ENCODE data around the gene CLTA.

The CLTA gene

GRCh38 chr9:36154331-36154952 is 36.3 kb upstream of the CLTA start:
- H3F3A ChIP-seq (ENCODE audit: insufficient read depth, low read length): no peaks in the 10 kb centered on the region
- peak overlapping the region; percentile 29; the same call in 1 of the 2 replicates for H3K4me2 ChIP-seq (ENCODE audit: low read length)
- H4K20me1 ChIP-seq (ENCODE audit: insufficient read depth, low read length): no peaks in the 10 kb centered on the region
- no peak overlapping the region for H3K27ac ChIP-seq (ENCODE audit: low read depth, low read length, poor library complexity, severe bottlenecking)
- no peaks in the 10 kb centered on the region for H3K27me3 ChIP-seq (ENCODE audit: insufficient read depth, low read length)
- H2AFZ ChIP-seq (ENCODE audit: low read length): no peak overlapping the region
- no peaks in the 10 kb centered on the region for H3K9me3 ChIP-seq (ENCODE audit: low read length)
- no peaks in the 10 kb centered on the region for H3K79me2 ChIP-seq (ENCODE audit: insufficient read depth, low read length)
- H3K4me1 ChIP-seq (ENCODE audit: insufficient read depth, low read length, severe bottlenecking): peaks cover 37% of the 10 kb centered on the region
- no peaks in the 10 kb centered on the region for H3K9me2 ChIP-seq (ENCODE audit: low read depth, low read length)
- H3K36me3 ChIP-seq (ENCODE audit: insufficient read depth, low read length): no peaks in the 10 kb centered on the region
- TF ChIP-seq CTCF (IDR thresholded peaks at IDR 0.05; ENCODE audit: low read length) (no peak), EZH2 (IDR thresholded peaks at IDR 0.05; ENCODE audit: borderline replicate concordance, low read length) (no peak)
- no peak overlapping the region for H3K9ac ChIP-seq (ENCODE audit: low read length)
- H3K4me3 ChIP-seq (ENCODE audit: low read depth, low read length, poor library complexity, severe bottlenecking): no peak overlapping the region

DNA sequence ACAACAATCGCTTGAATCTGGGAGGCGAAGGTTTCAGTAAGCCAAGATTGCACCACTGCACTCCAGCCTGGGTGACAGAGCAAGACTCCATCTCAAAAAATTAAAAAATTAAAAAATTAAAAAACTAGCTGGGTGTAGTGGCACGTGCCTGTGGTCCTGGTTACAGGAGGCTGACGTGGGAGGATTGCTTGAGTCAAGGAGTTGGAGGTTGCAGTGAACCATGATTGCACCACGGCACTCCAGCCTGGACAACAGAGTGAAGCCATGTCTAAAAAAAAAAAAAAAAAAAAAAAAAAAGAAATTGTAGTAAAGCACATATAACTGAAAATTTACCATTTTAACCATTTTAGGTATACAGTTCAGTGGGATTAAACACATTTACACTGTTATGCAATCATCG is 34.6 kb upstream of the CLTA start:
- H3K36me3 ChIP-seq (ENCODE audit: insufficient read depth, low read length): no peaks in the 10 kb centered on the region
- no peaks in the 10 kb centered on the region for H3K79me2 ChIP-seq (ENCODE audit: insufficient read depth, low read length)
- H4K20me1 ChIP-seq (ENCODE audit: insufficient read depth, low read length): no peaks in the 10 kb centered on the region
- H3K4me2 ChIP-seq (ENCODE audit: low read length): no peak overlapping the region
- H2AFZ ChIP-seq (ENCODE audit: low read length): no peak overlapping the region
- H3K9me2 ChIP-seq (ENCODE audit: low read depth, low read length): no peaks in the 10 kb centered on the region
- TF ChIP-seq EZH2 (IDR thresholded peaks at IDR 0.05; ENCODE audit: borderline replicate concordance, low read length) (no peak), CTCF (IDR thresholded peaks at IDR 0.05; ENCODE audit: low read length) (no peak)
- H3K4me1 ChIP-seq (ENCODE audit: insufficient read depth, low read length, severe bottlenecking): peaks cover 37% of the 10 kb centered on the region
- H3K27ac ChIP-seq (ENCODE audit: low read depth, low read length, poor library complexity, severe bottlenecking): no peak overlapping the region
- no peak overlapping the region for H3K9ac ChIP-seq (ENCODE audit: low read length)
- H3K9me3 ChIP-seq (ENCODE audit: low read length): no peaks in the 10 kb centered on the region
- H3K27me3 ChIP-seq (ENCODE audit: insufficient read depth, low read length): no peaks in the 10 kb centered on the region
- no peaks in the 10 kb centered on the region for H3F3A ChIP-seq (ENCODE audit: insufficient read depth, low read length)
- H3K4me3 ChIP-seq (ENCODE audit: low read depth, low read length, poor library complexity, severe bottlenecking): no peak overlapping the region

GRCh38 chr9:36158122-36158521 is 32.6 kb upstream of the CLTA start:
- Histone ChIP-seq H3K36me3 (ENCODE audit: insufficient read depth, low read length) (no peaks in the 10 kb centered on the region), H3K79me2 (ENCODE audit: insufficient read depth, low read length) (no peaks in the 10 kb centered on the region), H2AFZ (ENCODE audit: low read length) (no peak overlapping the region), H3K27ac (ENCODE audit: low read depth, low read length, poor library complexity, severe bottlenecking) (no peak overlapping the region), H3K9me3 (ENCODE audit: low read length) (no peaks in the 10 kb centered on the region), H3K9me2 (ENCODE audit: low read depth, low read length) (no peaks in the 10 kb centered on the region), H4K20me1 (ENCODE audit: insufficient read depth, low read length) (no peaks in the 10 kb centered on the region), H3K4me1 (ENCODE audit: insufficient read depth, low read length, severe bottlenecking) (peaks cover 18% of the 10 kb centered on the region), H3K4me3 (ENCODE audit: low read depth, low read length, poor library complexity, severe bottlenecking) (no peak overlapping the region), H3F3A (ENCODE audit: insufficient read depth, low read length) (no peaks in the 10 kb centered on the region), H3K27me3 (ENCODE audit: insufficient read depth, low read length) (no peaks in the 10 kb centered on the region), H3K9ac (ENCODE audit: low read length) (no peak overlapping the region), H3K4me2 (ENCODE audit: low read length) (no peak overlapping the region)
- TF ChIP-seq EZH2 (IDR thresholded peaks at IDR 0.05; ENCODE audit: borderline replicate concordance, low read length) (no peak), CTCF (IDR thresholded peaks at IDR 0.05; ENCODE audit: low read length) (no peak)

Data from OCI-LY1 (cell line).